ENCODE results near the gene JPH2. TPM values are rescaled to one million over a fixed set of nuclear protein-coding genes. Genes with fewer than 3 reads are reported as not detected.

JPH2 gene
- total RNA-seq, 4 donors from 2014 or later, result 0.17 to 8.7 (median 4.0) TPM

- TF ChIP-seq CTCF (IDR thresholded peaks at IDR 0.05; ENCODE audit: low read depth), result no peak
Observed at GRCh38 chr20:44204156-44204831, 17.3 kb upstream of the JPH2 start.

- TF ChIP-seq CTCF (IDR thresholded peaks at IDR 0.05; ENCODE audit: low read depth), result no peak
Observed at GRCh38 chr20:44203161-44203560, 16.2 kb upstream of the JPH2 start.

DNA sequence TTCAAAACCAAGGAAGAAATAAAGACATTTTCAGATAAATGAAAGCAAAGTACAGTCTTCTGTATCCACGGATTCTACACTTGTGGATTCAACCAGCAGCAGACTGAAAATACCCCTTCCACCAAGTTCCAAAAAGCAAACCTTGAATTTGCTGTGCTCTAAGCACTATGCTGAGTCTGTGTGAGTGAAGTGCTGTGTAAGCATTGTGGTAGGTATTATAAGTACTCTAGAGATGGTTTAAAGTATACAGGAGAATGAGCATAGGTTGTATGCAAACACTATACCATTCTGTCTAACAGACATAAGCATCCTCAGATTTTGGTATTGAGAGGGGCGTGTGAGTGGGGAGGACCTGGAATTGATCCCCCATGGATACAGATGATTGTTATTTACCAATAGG, 14.0 kb upstream of the JPH2 start:
- TF ChIP-seq CTCF (IDR thresholded peaks at IDR 0.05; ENCODE audit: low read depth), result no peak

GRCh38 chr20:44200371-44200770, 13.4 kb upstream of the JPH2 start:
- no peak for TF ChIP-seq CTCF (IDR thresholded peaks at IDR 0.05; ENCODE audit: low read depth)

DNA sequence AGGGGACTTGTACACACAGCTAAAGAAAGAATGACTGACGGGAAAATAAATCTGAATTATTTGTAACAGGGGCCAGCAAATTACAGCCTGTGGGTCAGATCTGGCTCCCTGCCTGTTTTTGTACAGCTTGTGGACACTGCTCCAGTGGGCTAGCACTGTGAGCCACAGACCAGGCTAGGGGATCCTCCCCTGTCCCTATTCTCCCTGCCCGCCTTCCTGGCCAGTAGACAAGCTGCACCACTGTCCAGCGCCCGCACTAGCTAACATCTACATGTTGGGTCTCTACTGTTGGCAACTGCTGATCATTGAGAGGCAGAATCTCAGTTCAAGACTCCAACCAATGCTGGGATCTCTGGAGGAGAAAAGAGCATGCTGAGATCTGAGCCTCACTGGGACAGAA, 12.9 kb upstream of the JPH2 start:
- no peak for TF ChIP-seq CTCF (IDR thresholded peaks at IDR 0.05; ENCODE audit: low read depth)

- no peak for TF ChIP-seq CTCF (IDR thresholded peaks at IDR 0.05; ENCODE audit: low read depth)
Observed at GRCh38 chr20:44198872-44199271, 11.9 kb upstream of the JPH2 start.

- TF ChIP-seq CTCF (IDR thresholded peaks at IDR 0.05; ENCODE audit: low read depth), result no peak
Observed at GRCh38 chr20:44196271-44196670, 9.3 kb upstream of the JPH2 start.

All from subcutaneous adipose tissue (tissue), 4 donors.